HepG2 (cell line): ENCODE data around the gene PRICKLE2. TPM values are rescaled to one million over a fixed set of nuclear protein-coding genes. Genes with fewer than 3 reads are reported as not detected.

ENCODE experiments used
- EHMT2 ChIP-seq: fragments of 200-600 bp; sonication (generic); IDR thresholded peaks from 2 replicates; pipeline ENCODE4 v1.7.0; 2017; ENCODE audit warnings: antibody characterized with exemption, low read depth, low read length, borderline replicate concordance
- EP300 ChIP-seq, 3 experiments: sonication (generic) in 1 of 3; formaldehyde crosslinking in 1 of 3; IDR thresholded peaks; 2 replicates each; pipeline versions ENCODE4 v1.5.1 to v1.6.1; 2011 to 2020; ENCODE audit warnings: low read depth in 2 of 3, low read length in 2 of 3, borderline replicate concordance in 1 of 3, improper control_type of control experiment in 1 of 3, mild to moderate bottlenecking in 1 of 3, missing genetic modification reagents in 1 of 3, moderate library complexity in 1 of 3
- FOXA3 ChIP-seq: IDR thresholded peaks from 2 replicates; pipeline ENCODE4 v1.6.1; 2016; ENCODE audit warnings: missing genetic modification reagents, missing compliant biosample characterization
- GATAD2A ChIP-seq: IDR thresholded peaks from 2 replicates; pipeline ENCODE4 v1.6.1; 2016
- NFYB ChIP-seq: sonication (generic); formaldehyde crosslinking; IDR thresholded peaks from 2 replicates; pipeline ENCODE4 v1.4.0; 2020; ENCODE audit warnings: missing genetic modification reagents
- SOX13 ChIP-seq, 3 experiments: fragments of 450-650 bp in 1 of 3; sonication (generic) in 1 of 3; formaldehyde crosslinking in 1 of 3; IDR thresholded peaks in 2 of 3; conservative IDR thresholded peaks in 1 of 3; 2 replicates each; pipeline versions ENCODE4 v1.5.0 to v1.6.1; 2016 to 2020; ENCODE audit warnings: antibody characterized with exemption in 1 of 3, mild to moderate bottlenecking in 1 of 3, missing compliant biosample characterization in 1 of 3, missing genetic modification reagents in 1 of 3, moderate library complexity in 1 of 3
- polyA plus RNA-seq, 8 experiments: library from polyadenylated mRNA; depleted of rRNA in 3 of 8; stranded (reverse) in 7 of 8; unstranded in 1 of 8; fragments of >200 nt; fragmentation: Illumina TruSeq in 4 of 8; extraction: Trizol in 4 of 8; gene quantifications; 2 replicates each; pipeline versions ENCODE4 v1.2.1 to v1.2.3, GENCODE V29; 2011 to 2016; ENCODE audit warnings: low read depth in 4 of 8, missing spikeins in 1 of 8, mixed read lengths in 1 of 8; ENCODE audit not compliant: insufficient read depth in 1 of 8
- total RNA-seq, 5 experiments: library from RNA; depleted of rRNA; stranded (reverse); fragments of >200 nt; fragmentation: Illumina TruSeq; extraction: Trizol; gene quantifications; 2 replicates each; pipeline ENCODE4 v1.2.3, GENCODE V29; 2016; ENCODE audit warnings: low read depth in 1 of 5
- TF ChIP-seq, protein P1 (sequence below): IDR thresholded peaks from 2 replicates; pipeline ENCODE4 v1.6.1; 2018; ENCODE audit warnings: missing genetic modification reagents, mild to moderate bottlenecking, missing compliant biosample characterization
- TF ChIP-seq, protein P2 (sequence below): sonication (generic); formaldehyde crosslinking; IDR thresholded peaks from 2 replicates; pipeline ENCODE4 v1.4.0; 2020; ENCODE audit warnings: missing genetic modification reagents
- TF ChIP-seq, protein P3 (sequence below): sonication (generic); formaldehyde crosslinking; IDR thresholded peaks from 2 replicates; pipeline ENCODE4 v1.5.0; 2020; ENCODE audit warnings: missing genetic modification reagents

The PRICKLE2 gene
- total and polyA plus RNA-seq, 2 of the 13 experiments (the other 11 are each of a cell fraction or from before 2014, with no cell fraction given): 0.01 to 0.07 TPM

DNA sequence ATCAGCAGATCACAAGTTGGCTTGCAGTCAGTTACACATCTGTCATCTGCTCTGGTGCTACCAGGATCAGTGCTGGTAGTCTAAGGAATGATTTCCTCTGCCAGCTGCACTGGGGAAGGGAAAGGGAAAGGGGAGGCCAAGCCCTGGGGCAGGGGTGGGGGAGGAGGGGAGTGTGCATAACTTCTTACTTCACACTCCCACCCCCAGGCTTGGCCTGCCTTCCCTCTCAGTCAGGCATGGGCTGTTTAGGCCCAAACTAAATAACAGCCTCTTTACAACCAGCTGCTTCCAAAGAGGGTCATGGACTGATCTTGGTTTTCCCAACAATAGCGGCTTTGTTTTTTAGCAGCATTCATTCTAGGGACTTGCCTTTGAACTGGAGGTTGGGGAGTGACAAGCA is 115.8 kb downstream of the PRICKLE2 start (continued):
- no peak for TF ChIP-seq SOX13 (IDR thresholded peaks at IDR 0.05)
- peak in 1 of 2 experiments; percentile 88; a peak in 2 of 4 replicates for TF ChIP-seq SOX13 (CRISPR knock-in tag; conservative IDR thresholded peaks at IDR 0.05 in 1 of 2, IDR thresholded peaks at IDR 0.05 in 1 of 2)
- TF ChIP-seq, protein P1, sequence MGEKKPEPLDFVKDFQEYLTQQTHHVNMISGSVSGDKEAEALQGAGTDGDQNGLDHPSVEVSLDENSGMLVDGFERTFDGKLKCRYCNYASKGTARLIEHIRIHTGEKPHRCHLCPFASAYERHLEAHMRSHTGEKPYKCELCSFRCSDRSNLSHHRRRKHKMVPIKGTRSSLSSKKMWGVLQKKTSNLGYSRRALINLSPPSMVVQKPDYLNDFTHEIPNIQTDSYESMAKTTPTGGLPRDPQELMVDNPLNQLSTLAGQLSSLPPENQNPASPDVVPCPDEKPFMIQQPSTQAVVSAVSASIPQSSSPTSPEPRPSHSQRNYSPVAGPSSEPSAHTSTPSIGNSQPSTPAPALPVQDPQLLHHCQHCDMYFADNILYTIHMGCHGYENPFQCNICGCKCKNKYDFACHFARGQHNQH (CRISPR knock-in tag): peak; percentile 50; the same call in 1 of the 2 replicates
- TF ChIP-seq GATAD2A (CRISPR knock-in tag): peak; percentile 61
- TF ChIP-seq, protein P2, sequence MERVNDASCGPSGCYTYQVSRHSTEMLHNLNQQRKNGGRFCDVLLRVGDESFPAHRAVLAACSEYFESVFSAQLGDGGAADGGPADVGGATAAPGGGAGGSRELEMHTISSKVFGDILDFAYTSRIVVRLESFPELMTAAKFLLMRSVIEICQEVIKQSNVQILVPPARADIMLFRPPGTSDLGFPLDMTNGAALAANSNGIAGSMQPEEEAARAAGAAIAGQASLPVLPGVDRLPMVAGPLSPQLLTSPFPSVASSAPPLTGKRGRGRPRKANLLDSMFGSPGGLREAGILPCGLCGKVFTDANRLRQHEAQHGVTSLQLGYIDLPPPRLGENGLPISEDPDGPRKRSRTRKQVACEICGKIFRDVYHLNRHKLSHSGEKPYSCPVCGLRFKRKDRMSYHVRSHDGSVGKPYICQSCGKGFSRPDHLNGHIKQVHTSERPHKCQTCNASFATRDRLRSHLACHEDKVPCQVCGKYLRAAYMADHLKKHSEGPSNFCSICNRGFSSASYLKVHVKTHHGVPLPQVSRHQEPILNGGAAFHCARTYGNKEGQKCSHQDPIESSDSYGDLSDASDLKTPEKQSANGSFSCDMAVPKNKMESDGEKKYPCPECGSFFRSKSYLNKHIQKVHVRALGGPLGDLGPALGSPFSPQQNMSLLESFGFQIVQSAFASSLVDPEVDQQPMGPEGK: peak; percentile 85
- peak; percentile 60; the same call in 1 of the 2 replicates for TF ChIP-seq EHMT2
- TF ChIP-seq EP300 (IDR thresholded peaks at IDR 0.05; ENCODE audit: low read depth in 2 of 2, low read length in 2 of 2): peak in 1 of 2 experiments; percentile 44; a peak in 1 of 4 replicates
- no peak for TF ChIP-seq EP300 (CRISPR knock-in tag; IDR thresholded peaks at IDR 0.05; ENCODE audit: borderline replicate concordance)
- TF ChIP-seq, protein P3, sequence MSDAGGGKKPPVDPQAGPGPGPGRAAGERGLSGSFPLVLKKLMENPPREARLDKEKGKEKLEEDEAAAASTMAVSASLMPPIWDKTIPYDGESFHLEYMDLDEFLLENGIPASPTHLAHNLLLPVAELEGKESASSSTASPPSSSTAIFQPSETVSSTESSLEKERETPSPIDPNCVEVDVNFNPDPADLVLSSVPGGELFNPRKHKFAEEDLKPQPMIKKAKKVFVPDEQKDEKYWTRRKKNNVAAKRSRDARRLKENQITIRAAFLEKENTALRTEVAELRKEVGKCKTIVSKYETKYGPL (CRISPR knock-in tag): no peak
- TF ChIP-seq FOXA3 (CRISPR knock-in tag): peak; percentile 41; the same call in 1 of the 2 replicates
- TF ChIP-seq NFYB (CRISPR knock-in tag): no peak
